Measurements from ENCODE around the gene ZP1. TPM values are rescaled to one million over a fixed set of nuclear protein-coding genes. Genes with fewer than 3 reads are reported as not detected.

ZP1 gene
- total and polyA plus RNA-seq, 2 of the 13 experiments (the other 11 are each of a cell fraction or from before 2014, with no cell fraction given), result 0.16 TPM; not detected in 1

GRCh38 chr11:60889869-60890311 is 22.5 kb downstream of the ZP1 start:
- DNase-seq (ENCODE audit: low spot score) (no peak), FAIRE-seq (no peak), ATAC-seq (no peak)
- Histone ChIP-seq H3K79me2 (ENCODE audit: insufficient read depth, low read length) (no peaks in the 10 kb centered on the region), H3K9ac (ENCODE audit: insufficient read depth, low read depth, low read length) (no peak overlapping the region), H3K4me2 (ENCODE audit: low read depth, low read length) (no peak overlapping the region), H3K27ac (ENCODE audit: extremely low read length, insufficient read depth, low read length) (no peak overlapping the region), H3K27me3 (ENCODE audit: control insufficient read depth in 1 of 2, insufficient read depth in 2 of 2, low read length in 2 of 2) (no peaks in the 10 kb centered on the region), H3K36me3 (replicated peaks in 1 of 2; ENCODE audit: control insufficient read depth in 1 of 2, insufficient read depth in 2 of 2, low read length in 2 of 2) (peaks cover 4 to 24% of the 10 kb centered on the region in 2 experiments; a peak in 4 of 5 replicates), H2AFZ (ENCODE audit: low read length) (no peak overlapping the region), H3K9me3 (ENCODE audit: low read length) (no peaks in the 10 kb centered on the region), H3K4me1 (ENCODE audit: insufficient read depth, low read length) (no peaks in the 10 kb centered on the region), H4K20me1 (ENCODE audit: insufficient read depth, low read length) (no peaks in the 10 kb centered on the region), H3K4me3 (replicated peaks in 1 of 3; ENCODE audit: insufficient read depth in 1 of 3, low read depth in 2 of 3, low read length in 3 of 3) (no peak overlapping the region)
- in situ Hi-C loops (cut with HindIII; ENCODE audit: extremely low pct_ligation_motif_present, low pct_unique_long_range_greater_than_20kb), result loop anchor here (5.0 kb wide), 1 partner anchor 58 kb away; no protein-coding TSS in a partner anchor
- intact Hi-C loops (cut with micrococcal nuclease; ENCODE audit: unreplicated experiment), result loop anchor here (5.0 kb wide), 1 partner anchor 113 kb away; no protein-coding TSS in a partner anchor
- POLR2A ChIA-PET, result interaction anchor here (1.0 to 1.6 kb wide), 2 partner anchors 24 to 59 kb away, joined by 3 to 5 read pairs; partner anchors contain the start of gene TMEM109
- BruUV-seq (replicated peaks), result no TSS peak
- no peak for TF ChIP-seq FLYWCH1 (CRISPR knock-in tag; IDR thresholded peaks at IDR 0.05)
- TF ChIP-seq DZIP1 (CRISPR knock-in tag; IDR thresholded peaks at IDR 0.05), result no peak
- peak; percentile 65 for TF ChIP-seq RBM22 (optimal IDR thresholded peaks at IDR 0.05; ENCODE audit: low read length)
- no peak for TF ChIP-seq TEAD2 (CRISPR knock-in tag; IDR thresholded peaks at IDR 0.05)
- no peak for TF ChIP-seq CBX2 (IDR thresholded peaks at IDR 0.05; ENCODE audit: low read depth, low read length)
- TF ChIP-seq CBX2 (CRISPR knock-in tag; IDR thresholded peaks at IDR 0.05; ENCODE audit: low read depth), result no peak
- 0 out of 4 replicates have a peak, but pooled peaks of 1 of the 2 experiments have one; percentile 12 for TF ChIP-seq POLR2A (IDR thresholded peaks at IDR 0.05; ENCODE audit: insufficient read depth in 1 of 2, low read depth in 2 of 2, low read length in 2 of 2)
- no peak for TF ChIP-seq KDM1A (CRISPR knock-in tag; IDR thresholded peaks at IDR 0.05)
- TF ChIP-seq ZNF512 (CRISPR knock-in tag; IDR thresholded peaks at IDR 0.05), result no peak
- no peak for TF ChIP-seq ZNF136 (CRISPR knock-in tag; IDR thresholded peaks at IDR 0.05; ENCODE audit: low read depth)
- TF ChIP-seq ZNF501 (CRISPR knock-in tag; IDR thresholded peaks at IDR 0.05), result no peak
- no peak for TF ChIP-seq KLF15 (CRISPR knock-in tag; IDR thresholded peaks at IDR 0.05; ENCODE audit: borderline replicate concordance)
- TF ChIP-seq ZNF652 (CRISPR knock-in tag; IDR thresholded peaks at IDR 0.05; ENCODE audit: borderline replicate concordance, low read depth), result no peak
- TF ChIP-seq ZNF383 (CRISPR knock-in tag; IDR thresholded peaks at IDR 0.05; ENCODE audit: borderline replicate concordance), result no peak
- 91% methylated on average over 6 of the region's 6 CpGs for WGBS (ENCODE audit: low lambda C conversion rate)
- CTCF ChIA-PET (ENCODE audit: low intra/inter-chr PET ratio, low total read pairs), result interaction anchor here (4.3 kb wide), 1 partner anchor 58 kb away, joined by 81 read pairs; no protein-coding TSS in a partner anchor
